ENCODE measurements around the gene NUP62CL. TPM values are rescaled to one million over a fixed set of nuclear protein-coding genes. Genes with fewer than 3 reads are reported as not detected.

The NUP62CL gene, protein sequence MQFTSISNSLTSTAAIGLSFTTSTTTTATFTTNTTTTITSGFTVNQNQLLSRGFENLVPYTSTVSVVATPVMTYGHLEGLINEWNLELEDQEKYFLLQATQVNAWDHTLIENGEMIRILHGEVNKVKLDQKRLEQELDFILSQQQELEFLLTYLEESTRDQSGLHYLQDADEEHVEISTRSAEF
- total RNA-seq, result 10 to 100 TPM in 1 of 2 donors, 1 to 10 TPM in 1; 6.4 to 12.5 TPM
- 13.2 TPM for polyA plus RNA-seq (2013, experiment 1 of 2)
- polyA plus RNA-seq (2013, experiment 2 of 2), result 8.7 TPM
- long read RNA-seq, experiment 1, partial matches to known transcripts, result 0 of 6 reads
- long read RNA-seq, experiment 1, other reads (novel, unspliced or antisense), result 3 of 6 reads
- long read RNA-seq, experiment 2, partial matches to known transcripts, result 0 of 5 reads
- long read RNA-seq, experiment 2, other reads (novel, unspliced or antisense), result 4 of 5 reads
- long read RNA-seq, experiment 3, partial matches to known transcripts, result 18 of 30 reads
- long read RNA-seq, experiment 3, other reads (novel, unspliced or antisense), result 12 of 30 reads
- long read RNA-seq, experiment 4, partial matches to known transcripts, result 0 of 6 reads
- long read RNA-seq, experiment 4, other reads (novel, unspliced or antisense), result 6 of 6 reads

DNA sequence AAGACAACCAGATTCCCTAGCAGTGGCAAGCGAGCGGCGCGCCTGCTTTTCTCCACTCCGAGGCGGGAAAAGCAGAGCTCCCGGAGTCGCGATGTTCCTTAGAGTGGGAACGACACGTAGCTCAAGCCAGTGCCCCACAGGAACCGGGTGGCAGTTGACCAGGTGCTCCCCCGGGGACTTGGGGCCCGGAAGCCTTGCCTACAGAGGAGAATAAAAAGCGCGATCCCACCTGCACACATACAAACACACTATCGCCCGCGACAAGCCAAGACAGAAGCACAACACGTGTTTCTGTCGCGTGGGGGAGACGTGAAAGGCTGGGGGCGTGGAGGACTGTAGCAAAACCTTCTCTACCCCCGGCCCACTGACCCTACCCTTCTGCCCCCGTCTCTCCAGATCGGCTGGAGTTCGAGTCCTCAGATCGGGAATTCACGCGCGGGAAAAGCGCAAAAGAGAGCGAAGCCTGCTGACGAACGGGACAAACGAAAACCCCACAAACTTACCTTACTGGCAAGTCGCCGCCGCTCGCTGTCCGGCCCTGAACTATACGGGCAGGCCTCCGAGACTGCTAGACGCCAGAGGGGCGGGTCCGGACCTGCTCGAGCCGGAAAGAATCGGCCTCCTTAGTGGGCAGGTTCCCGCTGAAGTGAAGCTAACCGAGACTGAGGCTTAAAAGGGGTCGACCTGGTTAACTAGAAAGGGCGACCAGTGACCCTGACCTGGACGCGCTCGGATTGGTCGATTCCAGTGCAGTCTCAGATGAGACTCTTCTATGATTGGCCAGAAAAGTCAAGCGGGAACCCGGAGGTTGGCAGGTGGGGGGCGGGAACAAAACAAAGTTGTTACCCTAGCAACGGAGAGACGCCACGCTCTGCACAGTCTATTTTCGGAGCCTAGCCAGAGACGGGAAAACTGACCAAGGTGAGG lies at the start of gene NUP62CL, which contains the start of gene DNAAF6:
Gene NUP62CL, minus strand, starts transcription at position 664 of the 927 bp plus-strand sequence. CDS start 31,287 bp downstream, outside the sequence.
Gene DNAAF6, plus strand, starts transcription at position 842 of the 927 bp plus-strand sequence. CDS start 6,265 bp downstream, outside the sequence.
- H3K9ac ChIP-seq (ENCODE audit: extremely low read depth, low read length, poor library complexity, severe bottlenecking), result peak within 1 kb of the TSS; percentile 76
- H3K9me3 ChIP-seq (ENCODE audit: control insufficient read depth, low read length), result no peaks in the 10 kb centered on the region
- H3K4me1 ChIP-seq (ENCODE audit: control insufficient read depth, insufficient read depth, low read length), result no peaks in the 10 kb centered on the region
- H3K36me3 ChIP-seq (ENCODE audit: control insufficient read depth, insufficient read depth, low read length), result no peaks in the 10 kb centered on the region
- no peaks in the 10 kb centered on the region for H3K36me3 Mint-ChIP-seq (ENCODE audit: low read depth)
- H3K4me3 ChIP-seq (ENCODE audit: low read length), result peak within 1 kb of the TSS; percentile 83
- no peak within 1 kb of the TSS for H3K27ac ChIP-seq (ENCODE audit: low read depth, low read length)
- H3K4me1 Mint-ChIP-seq, result peaks cover 4% of the 10 kb centered on the region
- DNase-seq, result peak; percentile 94
- peak within 1 kb of the TSS; percentile 94 for H3K27ac Mint-ChIP-seq
- TF ChIP-seq, protein P1, sequence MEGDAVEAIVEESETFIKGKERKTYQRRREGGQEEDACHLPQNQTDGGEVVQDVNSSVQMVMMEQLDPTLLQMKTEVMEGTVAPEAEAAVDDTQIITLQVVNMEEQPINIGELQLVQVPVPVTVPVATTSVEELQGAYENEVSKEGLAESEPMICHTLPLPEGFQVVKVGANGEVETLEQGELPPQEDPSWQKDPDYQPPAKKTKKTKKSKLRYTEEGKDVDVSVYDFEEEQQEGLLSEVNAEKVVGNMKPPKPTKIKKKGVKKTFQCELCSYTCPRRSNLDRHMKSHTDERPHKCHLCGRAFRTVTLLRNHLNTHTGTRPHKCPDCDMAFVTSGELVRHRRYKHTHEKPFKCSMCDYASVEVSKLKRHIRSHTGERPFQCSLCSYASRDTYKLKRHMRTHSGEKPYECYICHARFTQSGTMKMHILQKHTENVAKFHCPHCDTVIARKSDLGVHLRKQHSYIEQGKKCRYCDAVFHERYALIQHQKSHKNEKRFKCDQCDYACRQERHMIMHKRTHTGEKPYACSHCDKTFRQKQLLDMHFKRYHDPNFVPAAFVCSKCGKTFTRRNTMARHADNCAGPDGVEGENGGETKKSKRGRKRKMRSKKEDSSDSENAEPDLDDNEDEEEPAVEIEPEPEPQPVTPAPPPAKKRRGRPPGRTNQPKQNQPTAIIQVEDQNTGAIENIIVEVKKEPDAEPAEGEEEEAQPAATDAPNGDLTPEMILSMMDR (conservative IDR thresholded peaks at IDR 0.05), result no peak
- H3K27me3 ChIP-seq (ENCODE audit: control insufficient read depth, insufficient read depth, low read length, poor library complexity, severe bottlenecking), result no peaks in the 10 kb centered on the region
- peak within 1 kb of the TSS; percentile 82 for H3K4me3 Mint-ChIP-seq
- 0 to 1% methylated on average over 1 to 61 of the region's 66 CpGs for WGBS, 2 experiments (ENCODE audit: insufficient coverage in 1 of 2, insufficient read length in 1 of 2)
- no peaks in the 10 kb centered on the region for H3K27me3 Mint-ChIP-seq (ENCODE audit: insufficient read depth)
- peaks cover 23% of the 10 kb centered on the region for H3K9me3 Mint-ChIP-seq

DNA sequence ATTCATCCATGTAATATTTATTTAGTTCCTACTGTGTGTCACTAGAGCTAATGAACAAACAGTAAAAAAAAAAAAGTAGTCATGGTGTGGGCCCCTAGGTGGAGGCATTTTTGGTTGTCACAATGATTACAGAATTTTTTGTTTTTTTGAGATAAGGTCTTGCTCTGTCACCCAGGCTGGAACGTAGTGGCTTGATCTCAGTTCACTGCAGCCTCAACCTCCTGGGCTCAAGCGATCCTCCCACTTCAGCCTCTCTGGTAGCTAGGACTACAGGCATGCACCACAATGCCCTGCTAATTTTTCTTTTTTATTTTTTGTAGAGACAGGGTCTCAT lies 22.2 kb upstream of the NUP62CL start:
- peaks cover 46% of the 10 kb centered on the region for H3K9me3 Mint-ChIP-seq
- no peak for DNase-seq
- H3K36me3 ChIP-seq (ENCODE audit: control insufficient read depth, insufficient read depth, low read length), result no peaks in the 10 kb centered on the region
- no peaks in the 10 kb centered on the region for H3K27me3 Mint-ChIP-seq (ENCODE audit: insufficient read depth)
- no peak overlapping the region for H3K27ac Mint-ChIP-seq
- H3K9me3 ChIP-seq (ENCODE audit: control insufficient read depth, low read length), result no peaks in the 10 kb centered on the region
- H3K4me1 Mint-ChIP-seq, result no peaks in the 10 kb centered on the region
- no peak overlapping the region for H3K27ac ChIP-seq (ENCODE audit: low read depth, low read length)
- 63 to 86% methylated on average over 2 of the region's 2 CpGs for WGBS, 2 experiments (ENCODE audit: insufficient coverage in 1 of 2, insufficient read length in 1 of 2)
- no peaks in the 10 kb centered on the region for H3K4me1 ChIP-seq (ENCODE audit: control insufficient read depth, insufficient read depth, low read length)
- H3K4me3 Mint-ChIP-seq, result no peak overlapping the region
- no peaks in the 10 kb centered on the region for H3K27me3 ChIP-seq (ENCODE audit: control insufficient read depth, insufficient read depth, low read length, poor library complexity, severe bottlenecking)
- H3K4me3 ChIP-seq (ENCODE audit: low read length), result no peak overlapping the region
- TF ChIP-seq, protein P1 (conservative IDR thresholded peaks at IDR 0.05), result no peak
- H3K36me3 Mint-ChIP-seq (ENCODE audit: low read depth), result no peaks in the 10 kb centered on the region
- no peak overlapping the region for H3K9ac ChIP-seq (ENCODE audit: extremely low read depth, low read length, poor library complexity, severe bottlenecking)

Data from endodermal cell (in vitro differentiated cells).